ENCODE measurements around the gene ADAM23. TPM values are rescaled to one million over a fixed set of nuclear protein-coding genes. Genes with fewer than 3 reads are reported as not detected.

Gene ADAM23
- total and polyA plus RNA-seq, 12 donors, result 4.5 to 33.9 (median 6.7) TPM

DNA sequence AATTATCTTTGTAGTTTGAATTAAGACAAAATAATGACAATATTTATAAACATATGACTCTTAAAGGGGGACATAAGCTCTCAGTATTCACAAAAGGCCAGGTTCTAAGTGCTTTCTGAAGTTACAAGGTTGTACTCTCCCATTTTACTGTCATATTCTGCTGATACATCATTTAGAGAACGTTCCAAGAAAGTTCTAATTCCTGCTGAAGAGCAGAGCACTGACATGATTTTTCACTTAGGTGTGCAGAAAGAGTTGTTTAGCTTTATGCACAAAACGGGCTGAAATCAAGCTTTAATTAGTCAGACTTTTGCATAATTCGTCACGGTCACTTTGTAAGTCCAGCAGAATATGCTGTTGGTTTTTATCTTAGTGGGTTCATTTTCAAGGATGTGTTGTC, 37.3 kb downstream of the ADAM23 start:
- H3K27ac ChIP-seq, result no peak overlapping the region
- intact Hi-C loops (cut with DNase I), result no loop called here
- no peaks in the 10 kb centered on the region for H3K4me1 ChIP-seq (replicated peaks in 1 of 2)
- 72 to 81% (median 77%) methylated on average over 4 of the region's 4 CpGs for WGBS, 4 donors
- no peaks in the 10 kb centered on the region for H3K9me3 ChIP-seq (replicated peaks in 1 of 3)
- no peak overlapping the region for H3K4me3 ChIP-seq
- no peak for TF ChIP-seq POLR2A (IDR thresholded peaks at IDR 0.05)
- TF ChIP-seq, protein P1, sequence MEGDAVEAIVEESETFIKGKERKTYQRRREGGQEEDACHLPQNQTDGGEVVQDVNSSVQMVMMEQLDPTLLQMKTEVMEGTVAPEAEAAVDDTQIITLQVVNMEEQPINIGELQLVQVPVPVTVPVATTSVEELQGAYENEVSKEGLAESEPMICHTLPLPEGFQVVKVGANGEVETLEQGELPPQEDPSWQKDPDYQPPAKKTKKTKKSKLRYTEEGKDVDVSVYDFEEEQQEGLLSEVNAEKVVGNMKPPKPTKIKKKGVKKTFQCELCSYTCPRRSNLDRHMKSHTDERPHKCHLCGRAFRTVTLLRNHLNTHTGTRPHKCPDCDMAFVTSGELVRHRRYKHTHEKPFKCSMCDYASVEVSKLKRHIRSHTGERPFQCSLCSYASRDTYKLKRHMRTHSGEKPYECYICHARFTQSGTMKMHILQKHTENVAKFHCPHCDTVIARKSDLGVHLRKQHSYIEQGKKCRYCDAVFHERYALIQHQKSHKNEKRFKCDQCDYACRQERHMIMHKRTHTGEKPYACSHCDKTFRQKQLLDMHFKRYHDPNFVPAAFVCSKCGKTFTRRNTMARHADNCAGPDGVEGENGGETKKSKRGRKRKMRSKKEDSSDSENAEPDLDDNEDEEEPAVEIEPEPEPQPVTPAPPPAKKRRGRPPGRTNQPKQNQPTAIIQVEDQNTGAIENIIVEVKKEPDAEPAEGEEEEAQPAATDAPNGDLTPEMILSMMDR (IDR thresholded peaks at IDR 0.05), result no peak
- no peak for DNase-seq
- no peaks in the 10 kb centered on the region for H3K27me3 ChIP-seq
- H3K36me3 ChIP-seq (replicated peaks in 1 of 2), result no peaks in the 10 kb centered on the region

DNA sequence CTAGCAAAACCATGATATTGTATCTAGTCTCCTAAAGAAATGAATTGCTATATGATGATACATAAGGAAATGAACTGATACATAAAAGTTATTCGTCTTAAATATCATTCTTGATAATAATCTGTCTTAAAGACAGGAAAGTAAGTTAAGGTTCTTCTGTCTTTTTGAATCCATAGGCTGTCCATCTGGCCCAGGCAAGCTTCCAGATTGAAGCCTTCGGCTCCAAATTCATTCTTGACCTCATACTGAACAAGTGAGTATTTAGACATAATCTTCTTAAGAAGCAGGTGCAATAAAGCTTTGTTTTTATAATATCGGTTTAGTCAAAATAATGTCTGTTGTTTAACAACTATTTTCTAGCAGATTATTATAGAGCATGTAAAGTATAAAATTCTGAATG, 37.7 kb downstream of the ADAM23 start:
- H3K36me3 ChIP-seq (replicated peaks in 1 of 2), result no peaks in the 10 kb centered on the region
- no peaks in the 10 kb centered on the region for H3K27me3 ChIP-seq
- intact Hi-C loops (cut with DNase I), result no loop called here
- no peak for DNase-seq
- H3K9me3 ChIP-seq (replicated peaks in 1 of 3), result no peaks in the 10 kb centered on the region
- whole genome bisulfite sequencing, 4 donors, result 81 to 90% (median 83%) methylated on average over 3 of the region's 3 CpGs
- H3K4me3 ChIP-seq, result no peak overlapping the region
- TF ChIP-seq POLR2A (IDR thresholded peaks at IDR 0.05), result no peak
- TF ChIP-seq, protein P1 (IDR thresholded peaks at IDR 0.05), result no peak
- no peaks in the 10 kb centered on the region for H3K4me1 ChIP-seq (replicated peaks in 1 of 2)
- H3K27ac ChIP-seq, result no peak overlapping the region

DNA sequence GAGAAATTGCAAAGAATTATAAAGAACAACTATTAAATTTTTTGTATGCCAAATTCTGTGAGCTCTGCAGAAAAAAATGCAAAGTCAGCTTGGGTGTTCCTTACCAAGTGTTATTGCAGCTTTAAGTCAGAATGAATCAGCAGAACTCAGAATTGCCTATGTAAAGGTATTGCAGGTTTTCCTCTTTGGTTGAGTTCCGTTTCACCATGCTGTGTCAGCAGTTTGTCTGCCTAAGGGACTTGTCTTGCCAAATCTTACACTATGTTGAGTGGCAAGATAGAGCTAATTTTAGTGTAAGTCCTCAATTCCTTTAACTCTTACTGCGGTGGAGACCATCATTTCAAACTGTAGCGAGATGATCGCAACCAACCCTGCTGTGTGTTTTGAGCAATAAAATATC, 38.8 kb downstream of the ADAM23 start:
- no peaks in the 10 kb centered on the region for H3K27me3 ChIP-seq
- intact Hi-C loops (cut with DNase I), result no loop called here
- H3K4me3 ChIP-seq, result no peak overlapping the region
- H3K36me3 ChIP-seq (replicated peaks in 1 of 2), result no peaks in the 10 kb centered on the region
- TF ChIP-seq, protein P1 (IDR thresholded peaks at IDR 0.05), result no peak
- no peak for TF ChIP-seq POLR2A (IDR thresholded peaks at IDR 0.05)
- H3K27ac ChIP-seq, result no peak overlapping the region
- no peak for DNase-seq
- no peaks in the 10 kb centered on the region for H3K4me1 ChIP-seq (replicated peaks in 1 of 2)
- 83 to 93% (median 86%) methylated on average over 4 of the region's 4 CpGs for WGBS, 4 donors
- no peaks in the 10 kb centered on the region for H3K9me3 ChIP-seq (replicated peaks in 1 of 3)

DNA sequence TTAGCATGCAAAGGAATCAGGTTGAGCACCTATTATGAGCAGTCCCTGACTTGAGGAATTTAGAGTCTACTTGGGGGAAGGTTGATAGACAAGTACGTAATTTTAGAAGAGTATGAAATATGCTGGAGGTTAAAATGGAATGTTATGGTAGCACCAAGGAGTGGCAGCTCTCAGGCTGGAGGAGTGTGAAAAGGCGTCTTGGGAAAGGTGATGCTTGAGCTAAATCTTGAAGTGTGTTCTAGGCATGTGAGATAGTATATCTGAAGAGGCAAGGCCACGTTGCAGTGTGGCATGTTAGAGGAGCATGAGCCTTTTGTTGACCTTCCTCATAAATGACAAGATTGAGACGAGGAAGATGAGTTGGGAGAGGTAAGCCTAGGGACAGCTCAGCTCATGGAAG, 39.3 kb downstream of the ADAM23 start:
- TF ChIP-seq, protein P1 (IDR thresholded peaks at IDR 0.05), result no peak
- TF ChIP-seq POLR2A (IDR thresholded peaks at IDR 0.05), result no peak
- Histone ChIP-seq H3K27ac (no peak overlapping the region), H3K27me3 (no peaks in the 10 kb centered on the region), H3K4me1 (replicated peaks in 1 of 2) (no peaks in the 10 kb centered on the region), H3K9me3 (replicated peaks in 1 of 3) (no peaks in the 10 kb centered on the region), H3K36me3 (replicated peaks in 1 of 2) (no peaks in the 10 kb centered on the region), H3K4me3 (no peak overlapping the region)
- intact Hi-C loops (cut with DNase I), result no loop called here
- WGBS, 4 donors, result 80 to 91% (median 83%) methylated on average over 4 of the region's 4 CpGs
- DNase-seq, result no peak

Measured in adrenal gland (tissue), 12 donors.